Parathyroid adenoma (tissue), 2 donors: ENCODE data around the gene ST6GALNAC3.

ENCODE experiments used
- H2AFZ ChIP-seq: fragments of 300-600 bp; sonication (generic); one replicate; pipeline ENCODE4 v1.7.0; 2017; ENCODE audit warnings: antibody characterized with exemption, mild to moderate bottlenecking
- H3K27ac ChIP-seq: fragments of 300-600 bp; sonication (generic); one replicate; pipeline ENCODE4 v1.7.0; 2017
- H3K27me3 ChIP-seq: fragments of 300-600 bp; sonication (generic); one replicate; pipeline ENCODE4 v1.7.0; 2017; ENCODE audit warnings: low read length; ENCODE audit not compliant: control insufficient read depth, insufficient read depth
- H3K36me3 ChIP-seq: fragments of 300-600 bp; sonication (generic); one replicate; pipeline ENCODE4 v1.7.0; 2017; ENCODE audit warnings: low read length; ENCODE audit not compliant: control insufficient read depth, insufficient read depth
- H3K4me1 ChIP-seq: fragments of 300-600 bp; sonication (generic); one replicate; pipeline ENCODE4 v1.7.0; 2017; ENCODE audit warnings: control low read depth
- H3K4me2 ChIP-seq: fragments of 300-600 bp; sonication (generic); one replicate; pipeline ENCODE4 v1.7.0; 2017; ENCODE audit warnings: low read length
- H3K4me3 ChIP-seq: fragments of 300-600 bp; sonication (generic); one replicate; pipeline ENCODE4 v1.7.0; 2017; ENCODE audit warnings: low read depth, low read length
- H3K79me2 ChIP-seq: fragments of 300-600 bp; sonication (generic); one replicate; pipeline ENCODE4 v1.7.0; 2017; ENCODE audit warnings: control low read depth
- H3K9ac ChIP-seq: fragments of 300-600 bp; sonication (generic); one replicate; pipeline ENCODE4 v1.7.0; 2017; ENCODE audit warnings: mild to moderate bottlenecking
- H3K9me3 ChIP-seq: fragments of 300-600 bp; sonication (generic); one replicate; pipeline ENCODE4 v1.7.0; 2017; ENCODE audit warnings: low read length; ENCODE audit not compliant: control insufficient read depth
- TF ChIP-seq, protein P1 (sequence below): fragments of 300-600 bp; sonication (generic); IDR thresholded peaks from one replicate; pipeline ENCODE4 v1.7.0; 2017; ENCODE audit warnings: antibody characterized with exemption, mild to moderate bottlenecking
- donor health status: primary hyperparathyroidism.

The ST6GALNAC3 gene

GRCh38 chr1:76179219-76179698 is 104.7 kb downstream of the ST6GALNAC3 start:
- Histone ChIP-seq H3K9me3 (no peaks in the 10 kb centered on the region), H3K4me1 (no peaks in the 10 kb centered on the region), H3K36me3 (no peaks in the 10 kb centered on the region), H3K27ac (no peak overlapping the region), H3K27me3 (no peaks in the 10 kb centered on the region), H3K4me2 (no peak overlapping the region), H3K9ac (no peak overlapping the region), H2AFZ (no peak overlapping the region), H3K4me3 (no peak overlapping the region), H3K79me2 (no peaks in the 10 kb centered on the region)
- TF ChIP-seq, protein P1, sequence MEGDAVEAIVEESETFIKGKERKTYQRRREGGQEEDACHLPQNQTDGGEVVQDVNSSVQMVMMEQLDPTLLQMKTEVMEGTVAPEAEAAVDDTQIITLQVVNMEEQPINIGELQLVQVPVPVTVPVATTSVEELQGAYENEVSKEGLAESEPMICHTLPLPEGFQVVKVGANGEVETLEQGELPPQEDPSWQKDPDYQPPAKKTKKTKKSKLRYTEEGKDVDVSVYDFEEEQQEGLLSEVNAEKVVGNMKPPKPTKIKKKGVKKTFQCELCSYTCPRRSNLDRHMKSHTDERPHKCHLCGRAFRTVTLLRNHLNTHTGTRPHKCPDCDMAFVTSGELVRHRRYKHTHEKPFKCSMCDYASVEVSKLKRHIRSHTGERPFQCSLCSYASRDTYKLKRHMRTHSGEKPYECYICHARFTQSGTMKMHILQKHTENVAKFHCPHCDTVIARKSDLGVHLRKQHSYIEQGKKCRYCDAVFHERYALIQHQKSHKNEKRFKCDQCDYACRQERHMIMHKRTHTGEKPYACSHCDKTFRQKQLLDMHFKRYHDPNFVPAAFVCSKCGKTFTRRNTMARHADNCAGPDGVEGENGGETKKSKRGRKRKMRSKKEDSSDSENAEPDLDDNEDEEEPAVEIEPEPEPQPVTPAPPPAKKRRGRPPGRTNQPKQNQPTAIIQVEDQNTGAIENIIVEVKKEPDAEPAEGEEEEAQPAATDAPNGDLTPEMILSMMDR = no peak

GRCh38 chr1:76185207-76185606 is 110.7 kb downstream of the ST6GALNAC3 start:
- Histone ChIP-seq H3K79me2 (no peaks in the 10 kb centered on the region), H3K4me3 (no peak overlapping the region), H3K9ac (no peak overlapping the region), H3K9me3 (no peaks in the 10 kb centered on the region), H3K4me2 (no peak overlapping the region), H3K4me1 (no peaks in the 10 kb centered on the region), H3K36me3 (no peaks in the 10 kb centered on the region), H3K27ac (no peak overlapping the region), H2AFZ (no peak overlapping the region), H3K27me3 (no peaks in the 10 kb centered on the region)
- TF ChIP-seq, protein P1 = no peak

DNA sequence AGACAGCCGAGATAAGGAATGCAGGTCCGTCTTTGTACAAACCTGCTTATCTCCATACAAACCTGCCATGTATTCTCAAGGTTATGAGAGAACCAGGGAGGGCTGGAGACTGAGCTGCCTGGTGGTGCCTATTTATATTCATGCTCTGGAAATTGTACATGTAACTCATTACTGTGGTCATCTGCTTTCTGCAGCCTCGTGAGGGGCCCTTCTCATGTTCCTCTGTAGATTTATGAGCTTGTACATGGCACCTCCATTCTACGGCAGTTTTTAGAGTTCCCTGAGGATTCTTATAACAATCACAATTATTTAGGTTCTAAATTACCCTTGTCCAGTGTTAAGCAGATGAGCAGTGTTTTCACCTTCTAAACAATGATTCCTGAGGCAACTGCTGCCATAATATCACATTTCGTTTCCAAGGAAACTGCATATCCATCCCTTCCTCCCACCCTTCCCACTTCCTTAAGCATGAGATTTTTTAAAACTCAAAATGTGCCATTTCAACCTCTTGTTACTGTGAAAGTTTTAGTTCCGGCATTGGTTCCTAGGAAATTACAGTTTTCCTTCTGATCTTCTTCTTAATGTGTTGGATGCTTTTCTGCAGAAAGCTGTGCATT is 112.1 kb downstream of the ST6GALNAC3 start:
- no peaks in the 10 kb centered on the region for H3K9me3 ChIP-seq
- H3K27me3 ChIP-seq = no peaks in the 10 kb centered on the region
- H2AFZ ChIP-seq = no peak overlapping the region
- TF ChIP-seq, protein P1 = no peak
- no peak overlapping the region for H3K4me3 ChIP-seq
- H3K79me2 ChIP-seq = no peaks in the 10 kb centered on the region
- H3K9ac ChIP-seq = no peak overlapping the region
- no peaks in the 10 kb centered on the region for H3K36me3 ChIP-seq
- no peak overlapping the region for H3K27ac ChIP-seq
- H3K4me1 ChIP-seq = no peaks in the 10 kb centered on the region
- H3K4me2 ChIP-seq = no peak overlapping the region

- no peak overlapping the region for H3K4me3 ChIP-seq
- no peaks in the 10 kb centered on the region for H3K9me3 ChIP-seq
- no peak overlapping the region for H3K9ac ChIP-seq
- H3K27me3 ChIP-seq = no peaks in the 10 kb centered on the region
- no peaks in the 10 kb centered on the region for H3K79me2 ChIP-seq
- no peak overlapping the region for H3K27ac ChIP-seq
- no peak overlapping the region for H2AFZ ChIP-seq
- no peaks in the 10 kb centered on the region for H3K36me3 ChIP-seq
- H3K4me2 ChIP-seq = no peak overlapping the region
- TF ChIP-seq, protein P1 = no peak
- no peaks in the 10 kb centered on the region for H3K4me1 ChIP-seq
These were observed 112.9 kb downstream of the ST6GALNAC3 start for GRCh38 chr1:76187436-76187835.

GRCh38 chr1:76189310-76189709 is 114.8 kb downstream of the ST6GALNAC3 start:
- H3K9me3 ChIP-seq = no peaks in the 10 kb centered on the region
- TF ChIP-seq, protein P1 = no peak
- no peak overlapping the region for H2AFZ ChIP-seq

More at GRCh38 chr1:76189310-76189709, 114.8 kb downstream of the ST6GALNAC3 start:
- H3K4me2 ChIP-seq = no peak overlapping the region
- no peaks in the 10 kb centered on the region for H3K36me3 ChIP-seq
- no peak overlapping the region for H3K4me3 ChIP-seq
- no peaks in the 10 kb centered on the region for H3K79me2 ChIP-seq
- no peak overlapping the region for H3K27ac ChIP-seq
- no peaks in the 10 kb centered on the region for H3K4me1 ChIP-seq
- H3K9ac ChIP-seq = no peak overlapping the region
- no peaks in the 10 kb centered on the region for H3K27me3 ChIP-seq
